ENCODE data around the gene EVI2B.
"Not testable (repeated sequence)": the region's sequence is repeated elsewhere in the genome, so short reads cannot be mapped to it uniquely, and the experiment has no call there.

Gene EVI2B

DNA sequence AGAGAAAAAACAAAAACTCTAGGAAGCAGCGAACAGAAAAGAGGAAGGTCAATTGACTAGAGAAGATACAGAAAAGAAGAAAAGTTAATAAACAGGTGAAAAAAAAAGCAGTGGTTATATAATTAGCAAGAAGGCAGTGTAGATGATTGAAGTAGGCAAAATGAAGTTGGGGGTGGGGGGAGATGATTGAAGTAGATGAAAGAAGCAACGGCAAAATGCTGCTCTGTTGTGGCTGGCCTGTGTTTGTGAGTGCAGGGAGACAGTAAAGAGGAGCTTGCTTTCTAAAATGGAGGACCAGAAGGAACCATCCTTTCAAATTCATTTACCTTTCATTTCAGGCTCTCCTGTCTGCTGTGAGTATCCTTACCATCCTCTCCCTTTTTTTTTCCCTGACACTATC, 3.6 kb downstream of the EVI2B start:
- peak; percentile 32 for DNase-seq

DNA sequence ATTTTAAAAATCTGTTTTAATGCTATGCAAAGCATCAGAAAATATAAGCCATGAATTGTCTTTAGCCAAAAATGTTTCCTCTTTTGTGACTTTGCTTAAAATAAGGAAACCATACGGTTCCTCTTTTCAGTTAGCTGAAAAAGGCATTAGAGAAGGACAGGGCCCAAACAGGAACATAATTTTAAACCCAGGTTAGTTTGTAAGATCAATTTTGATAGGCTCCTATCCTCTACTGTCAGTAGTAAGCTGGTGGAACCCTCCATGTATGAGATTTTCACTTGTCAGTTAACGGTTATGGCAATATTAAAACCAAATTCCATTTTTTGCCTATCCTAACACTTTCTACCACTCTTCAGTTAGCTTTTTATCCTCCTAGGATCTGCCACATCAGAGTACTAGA, 4.3 kb downstream of the EVI2B start:
- no peak for DNase-seq

DNA sequence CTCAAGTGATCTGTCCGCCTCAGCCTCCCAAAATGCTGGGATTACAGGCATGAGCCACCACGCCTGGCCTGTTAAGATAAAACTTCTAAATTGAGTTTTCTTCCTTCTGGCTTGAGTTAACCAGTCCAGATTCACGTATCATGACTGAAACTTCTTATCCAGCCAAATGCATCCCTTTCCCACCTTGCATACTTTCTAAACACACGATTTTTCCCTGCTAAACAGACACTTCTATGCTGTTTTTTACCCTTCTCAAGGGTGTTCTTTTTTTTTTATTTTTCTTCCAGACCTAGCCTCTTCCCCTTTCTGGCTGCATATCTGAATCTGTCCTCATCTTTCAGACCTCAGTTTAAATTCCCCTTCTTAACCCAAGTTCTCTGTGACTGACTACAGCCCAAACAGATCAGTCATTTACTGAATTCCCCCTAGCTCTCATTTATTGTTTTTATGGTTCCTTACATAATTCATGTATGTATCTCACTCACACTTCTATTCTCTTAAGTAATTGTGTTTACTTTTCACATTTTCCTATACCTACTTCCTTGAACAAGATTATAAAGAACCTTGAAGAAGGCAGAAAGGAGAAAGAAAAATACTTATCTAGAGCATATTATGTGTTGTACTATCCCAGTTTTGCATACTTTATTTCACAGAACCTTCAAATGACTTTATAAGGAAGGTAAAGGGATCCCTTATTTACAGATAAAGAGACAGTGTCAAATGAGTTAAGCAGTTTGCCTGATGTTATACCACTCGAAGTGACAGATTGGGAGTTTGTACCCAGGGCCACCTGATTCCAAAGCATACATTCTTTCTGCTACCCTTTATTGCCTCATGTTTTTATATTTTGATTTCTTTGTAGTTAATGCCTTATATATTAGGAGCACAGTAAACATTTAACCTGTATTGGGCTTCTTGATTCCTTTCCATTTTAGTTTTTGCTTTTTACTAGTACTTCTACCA, 5.2 kb downstream of the EVI2B start:
- DNase-seq, result no peak

DNA sequence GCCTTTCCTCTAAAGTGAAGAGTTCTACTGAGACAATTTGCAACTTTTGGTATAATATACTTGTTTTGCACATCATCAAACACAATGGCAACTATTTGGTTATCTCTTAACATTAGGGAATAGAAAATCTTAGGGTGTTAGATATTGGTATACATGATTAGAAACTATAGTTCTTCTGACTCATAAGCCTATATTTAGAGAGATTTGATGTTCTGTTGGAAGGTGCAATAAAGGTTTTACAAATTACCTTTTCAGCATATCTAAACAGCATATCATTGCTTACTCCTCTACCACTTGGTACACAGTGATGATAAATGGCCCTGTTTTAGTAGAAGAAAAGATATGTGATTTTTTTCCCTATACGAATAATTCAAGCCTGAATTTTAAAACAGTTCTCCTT, 6.2 kb downstream of the EVI2B start:
- no peak for DNase-seq

DNA sequence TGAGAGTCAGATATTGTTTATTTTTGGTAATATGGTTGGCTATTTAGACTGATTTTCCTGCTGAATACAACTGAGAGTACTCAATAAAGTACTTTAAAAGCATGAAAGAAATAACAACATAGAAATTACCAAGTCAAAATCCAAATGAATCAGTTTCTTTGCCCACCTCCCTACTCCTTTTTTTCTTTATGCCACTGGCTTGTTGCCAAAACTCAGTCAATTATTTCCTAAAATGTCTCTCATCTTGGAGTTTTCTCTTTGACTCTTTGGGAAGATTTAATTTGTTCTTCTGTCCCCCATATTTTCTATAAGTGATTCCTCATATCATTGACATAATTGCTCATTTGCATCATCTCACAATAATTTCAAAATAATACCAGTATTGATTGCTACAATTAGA, 14.2 kb downstream of the EVI2B start:
- DNase-seq, result no peak

DNA sequence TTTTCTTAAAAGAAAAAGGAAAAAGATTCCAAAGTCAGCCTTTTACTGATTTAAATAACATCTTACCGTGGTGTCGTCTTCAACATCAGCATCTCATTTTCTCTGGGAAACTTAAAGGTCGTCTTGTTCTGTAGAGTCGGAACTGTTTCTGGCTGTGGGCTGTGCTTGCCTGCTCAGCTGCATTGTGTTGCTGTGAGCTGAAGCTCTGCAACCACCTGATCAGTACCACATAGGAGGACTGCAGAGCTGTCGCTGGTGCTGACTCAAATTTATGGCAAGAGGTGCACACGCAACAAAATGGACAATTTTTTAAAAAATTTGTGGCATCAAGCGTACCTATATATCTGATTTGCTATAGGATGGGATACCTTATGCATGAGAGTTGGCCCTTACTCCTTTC, 16.8 kb downstream of the EVI2B start, which contains the start of gene OMG:
Gene OMG, minus strand, starts transcription at position 150 of the 400 bp plus-strand sequence. CDS start 908 bp downstream, outside the sequence.
- DNase-seq, result no peak

DNA sequence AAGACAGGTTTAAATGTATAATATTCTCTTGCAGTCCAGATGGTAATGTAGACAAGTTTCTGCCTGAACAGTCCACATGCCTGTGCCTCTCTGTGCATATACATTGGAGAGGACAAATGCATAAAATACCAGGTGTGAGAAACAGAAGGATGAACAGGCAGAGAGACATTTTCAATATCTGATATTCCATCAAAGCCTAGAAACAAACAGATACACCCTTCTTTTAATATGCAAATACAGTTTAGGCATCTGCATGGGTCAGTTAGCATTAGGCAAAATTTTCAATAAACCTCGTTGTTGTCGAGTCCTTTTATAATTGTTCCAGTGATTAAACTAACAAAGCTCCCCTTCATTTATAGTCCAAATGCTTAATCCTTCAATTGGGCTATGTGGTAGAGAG, 17.7 kb downstream of the EVI2B start:
- no peak for DNase-seq

DNA sequence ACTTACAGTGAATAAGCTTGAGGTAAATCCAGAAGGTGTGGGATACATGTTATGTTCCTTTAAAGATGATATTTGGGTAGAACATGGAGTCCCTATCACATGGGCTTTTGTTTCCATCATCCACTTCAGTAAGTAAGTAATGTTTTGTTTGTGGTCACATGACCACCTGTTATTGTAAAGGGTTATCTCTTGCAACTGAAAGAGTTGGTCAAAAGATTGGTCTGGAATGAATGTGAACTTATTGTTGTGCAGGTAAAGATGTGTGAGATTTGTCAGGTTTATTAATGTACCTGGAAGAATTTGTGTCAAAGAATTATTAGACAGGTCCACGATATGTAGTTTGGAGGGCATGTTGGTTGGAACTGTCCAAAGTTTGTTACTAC, 18.4 kb downstream of the EVI2B start:
- DNase-seq, result no peak

DNA sequence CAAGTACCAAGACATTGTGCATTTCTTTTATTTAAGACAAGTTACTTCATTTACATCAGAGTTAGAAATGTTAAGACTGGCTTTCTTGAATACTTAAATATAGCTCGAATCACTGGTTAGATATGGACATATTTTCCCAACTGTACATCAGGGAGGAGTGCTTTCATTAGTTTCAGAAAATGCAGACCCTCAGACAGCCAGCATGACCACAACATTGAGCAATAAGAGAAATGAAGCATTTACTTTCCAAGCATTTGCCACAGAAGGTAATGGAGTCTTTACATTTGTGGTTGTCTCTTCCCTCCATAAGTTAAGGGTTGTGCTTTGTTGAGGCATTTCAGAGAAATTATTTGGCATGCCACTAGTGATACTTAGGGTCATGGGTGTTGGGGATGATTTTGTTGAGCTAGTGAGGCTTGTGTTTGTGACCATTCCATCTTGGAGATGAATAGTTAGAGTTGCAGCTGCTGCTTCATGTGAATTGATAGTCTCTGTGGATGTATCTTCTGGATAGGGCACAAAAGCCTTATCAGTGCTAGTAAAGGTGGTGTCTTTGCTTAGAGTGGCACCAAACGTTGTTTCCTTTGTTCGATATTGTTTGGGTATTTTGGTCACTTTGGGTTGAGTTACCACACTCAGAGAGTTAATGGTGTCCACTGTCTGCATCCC, 18.9 kb downstream of the EVI2B start:
- DNase-seq, result no peak

DNA sequence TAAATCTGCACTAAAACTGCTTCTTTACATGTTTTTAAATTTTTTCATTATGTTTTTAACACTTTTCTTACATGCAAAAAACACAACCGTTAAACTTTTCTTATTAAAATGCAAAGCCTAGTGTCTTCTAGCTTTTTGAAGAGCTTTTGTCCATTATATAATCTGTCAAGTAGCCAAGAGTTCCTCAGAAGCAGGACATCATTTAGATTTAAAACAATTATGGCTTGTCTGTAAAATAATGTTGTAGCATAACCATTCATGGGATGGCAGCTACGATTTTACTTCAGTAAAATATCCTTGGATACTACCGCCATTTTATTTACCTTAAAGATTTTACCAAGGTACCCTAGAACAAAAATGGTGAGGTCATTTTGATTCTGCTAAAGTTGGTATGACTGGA, 19.6 kb downstream of the EVI2B start:
- DNase-seq, result no peak

DNA sequence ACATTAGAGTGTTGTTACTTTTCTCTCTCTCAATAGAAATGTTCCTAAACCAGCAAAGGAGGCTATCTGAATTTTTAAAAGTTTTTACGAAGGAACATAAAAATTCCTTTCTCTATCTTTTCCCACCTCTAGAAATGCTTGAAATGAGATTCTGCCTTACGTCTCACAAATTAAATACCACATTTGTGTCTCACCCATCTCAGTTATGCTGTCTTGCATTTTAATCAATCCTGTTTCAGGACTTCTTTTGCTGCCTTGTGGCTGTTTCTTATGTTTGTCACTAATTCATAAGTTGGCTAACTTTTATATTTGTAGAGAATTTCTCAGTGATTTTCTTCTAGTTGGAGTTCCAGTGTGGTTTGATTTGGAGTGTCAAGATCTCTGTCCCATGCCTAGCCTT, 20.3 kb downstream of the EVI2B start:
- DNase-seq, result no peak

DNA sequence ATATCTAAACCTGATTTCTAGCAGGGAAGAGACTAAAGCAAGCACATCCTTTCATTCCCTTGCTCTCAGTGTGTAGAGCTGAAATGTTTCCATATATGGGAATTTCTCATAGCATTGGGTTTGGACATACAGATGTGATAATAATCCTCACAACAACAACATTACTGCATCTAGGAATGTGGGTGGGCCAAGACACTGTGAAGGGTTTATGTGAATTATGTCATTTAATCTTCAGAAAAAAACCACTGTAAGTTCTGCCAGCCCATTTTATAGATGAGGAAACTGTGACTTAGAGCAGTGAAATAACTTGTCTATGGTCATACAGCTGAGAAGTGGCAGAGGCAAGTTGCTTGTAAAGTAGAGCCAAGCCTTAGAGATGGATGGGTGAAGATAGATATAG, 22.0 kb downstream of the EVI2B start:
- DNase-seq, result no peak

DNA sequence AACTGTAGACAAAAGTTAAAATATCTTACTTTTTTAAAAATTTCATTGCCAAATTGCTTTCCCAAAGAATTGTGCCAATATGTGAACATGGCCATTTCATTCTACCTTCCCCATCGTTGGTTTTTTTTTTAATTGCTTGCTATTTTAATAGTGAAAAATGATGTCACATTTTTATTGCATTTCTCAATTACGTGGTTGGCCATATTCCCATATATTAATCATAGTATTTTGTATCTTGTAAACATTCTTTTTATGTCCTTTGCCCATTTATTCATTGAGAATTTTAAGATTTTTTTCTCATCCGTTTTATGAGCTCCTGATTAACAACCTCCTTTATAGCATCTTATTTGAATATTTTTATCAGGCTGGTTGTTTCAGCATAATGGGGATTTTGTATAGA, 24.1 kb downstream of the EVI2B start:
- DNase-seq, result no peak

DNA sequence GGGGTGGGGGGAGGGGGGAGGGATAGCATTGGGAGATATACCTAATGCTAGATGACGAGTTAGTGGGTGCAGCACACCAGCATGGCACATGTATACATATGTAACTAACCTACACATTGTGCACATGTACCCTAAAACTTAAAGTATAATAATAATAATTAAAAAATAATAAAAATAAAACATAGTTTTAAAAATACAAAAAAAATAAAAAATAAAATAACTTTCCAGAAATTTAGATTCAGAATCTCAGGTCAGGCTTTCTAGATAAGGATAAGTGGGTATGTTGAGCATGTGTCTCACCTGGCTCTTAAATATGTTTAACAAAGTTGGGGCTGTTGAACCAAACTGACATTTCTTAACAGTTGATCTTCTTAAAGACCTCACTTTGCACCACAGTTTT, 25.9 kb downstream of the EVI2B start:
- DNase-seq, result not testable (repeated sequence)

DNA sequence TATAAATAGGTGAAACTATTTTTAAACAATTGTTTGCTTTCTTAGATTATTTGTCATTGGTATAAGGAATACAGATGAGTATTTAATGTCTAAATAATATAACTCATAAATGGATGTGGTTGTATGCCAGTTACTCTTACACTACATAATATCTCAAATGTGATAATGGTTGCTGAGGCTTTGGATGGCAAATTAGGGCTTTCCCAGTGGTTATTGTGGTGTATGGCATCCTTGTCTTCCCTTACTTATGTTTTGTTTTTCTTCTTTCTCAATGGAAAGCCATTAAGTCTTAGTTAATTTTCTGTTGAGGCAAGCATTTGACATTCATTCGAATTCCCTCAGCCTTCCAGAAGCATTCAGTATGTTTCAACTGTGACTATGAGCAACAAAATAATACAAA, 27.3 kb downstream of the EVI2B start:
- DNase-seq, result no peak

DNA sequence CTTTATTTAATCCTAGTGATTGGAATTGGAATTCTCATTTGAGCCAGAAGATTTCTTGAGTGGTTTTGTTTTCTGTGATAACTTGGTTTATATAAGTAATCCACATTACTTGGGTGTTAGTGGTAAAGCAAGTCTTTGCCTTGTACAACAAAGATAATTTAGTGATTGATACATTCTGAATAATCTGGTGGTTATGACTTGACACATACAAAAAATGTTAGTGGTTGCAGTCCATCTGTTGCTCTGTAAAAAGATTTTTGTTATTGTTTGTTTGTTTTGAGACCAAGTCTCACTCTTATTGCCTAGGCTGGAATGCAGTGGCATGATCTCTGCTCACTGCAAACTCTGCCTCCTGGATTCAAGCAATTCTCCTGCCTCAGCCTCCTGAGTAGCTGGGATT, 30.0 kb downstream of the EVI2B start:
- DNase-seq, result no peak

DNA sequence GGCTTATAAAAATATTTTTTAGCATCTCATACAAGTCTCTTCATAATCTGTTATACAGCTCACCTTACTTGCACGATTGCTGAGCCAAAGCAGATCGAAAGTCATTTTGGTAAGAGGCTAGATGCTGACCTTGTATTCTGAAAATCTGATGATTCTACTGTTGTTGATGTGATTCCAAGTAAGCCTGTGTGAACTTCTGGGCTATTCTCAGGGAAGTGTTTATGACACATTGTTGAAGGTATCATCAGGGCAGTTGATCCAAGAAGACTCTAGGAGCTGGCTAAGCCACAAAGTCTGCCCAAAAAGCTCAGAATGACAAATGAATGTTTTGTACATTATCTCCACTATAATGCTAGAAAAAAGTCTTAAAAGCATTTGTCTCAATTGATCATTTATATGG, 32.8 kb downstream of the EVI2B start:
- DNase-seq, result no peak

DNA sequence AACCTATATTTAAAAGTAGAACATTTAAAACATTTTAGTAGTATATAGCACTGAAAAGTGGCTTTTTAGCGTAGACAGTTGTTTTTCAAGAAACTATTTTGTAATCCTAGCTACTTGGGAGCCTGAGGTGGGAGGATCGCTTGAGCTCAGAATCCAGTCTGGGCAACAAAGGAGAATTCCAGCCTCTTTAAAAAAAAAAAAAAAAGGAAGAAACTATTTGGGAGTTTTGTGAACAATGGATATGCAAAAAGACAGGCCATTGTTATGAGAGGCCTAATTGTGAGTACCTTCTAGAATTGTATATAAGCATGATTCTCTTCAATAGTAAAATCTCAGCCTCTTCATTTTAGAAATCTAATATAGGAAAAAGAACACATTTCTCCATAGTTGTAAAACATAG, 34.5 kb downstream of the EVI2B start:
- DNase-seq, result no peak

DNA sequence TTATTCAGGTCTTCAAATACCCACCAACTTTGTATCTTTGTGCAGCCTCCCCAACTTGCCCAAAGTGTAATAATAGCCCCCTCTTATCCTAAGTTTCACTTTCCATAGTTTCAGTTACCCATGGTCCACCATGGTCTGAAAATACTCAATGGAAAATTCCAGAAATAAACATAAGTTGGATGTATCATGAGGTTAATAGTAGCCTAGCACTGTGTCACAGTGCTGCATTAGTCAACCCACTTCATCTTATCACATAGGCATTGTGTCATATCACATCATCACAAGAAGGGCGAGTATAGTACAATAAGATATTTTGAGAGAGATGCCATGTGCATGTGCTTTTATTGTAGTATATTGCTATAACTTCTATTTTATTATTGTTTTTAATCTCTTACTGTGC, 38.7 kb downstream of the EVI2B start:
- no peak for DNase-seq

DNA sequence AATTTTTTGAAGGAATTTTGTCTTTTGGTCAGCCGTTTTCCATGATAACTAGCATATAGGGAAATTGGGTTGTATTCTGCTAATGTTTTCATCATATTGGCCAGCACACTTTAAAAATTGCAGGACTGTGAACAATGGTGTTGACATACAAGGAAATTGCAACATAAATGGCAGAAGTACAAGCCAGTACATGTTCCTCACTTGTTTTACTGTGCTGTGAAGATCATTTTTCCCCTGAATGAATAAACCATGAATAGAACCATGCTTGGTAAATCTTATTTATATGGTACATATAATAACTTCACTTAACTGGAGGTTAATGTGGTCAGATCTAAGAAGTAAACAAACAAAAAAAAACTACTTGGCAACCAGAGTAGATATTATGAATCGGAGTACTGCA, 39.6 kb downstream of the EVI2B start:
- no peak for DNase-seq

DNA sequence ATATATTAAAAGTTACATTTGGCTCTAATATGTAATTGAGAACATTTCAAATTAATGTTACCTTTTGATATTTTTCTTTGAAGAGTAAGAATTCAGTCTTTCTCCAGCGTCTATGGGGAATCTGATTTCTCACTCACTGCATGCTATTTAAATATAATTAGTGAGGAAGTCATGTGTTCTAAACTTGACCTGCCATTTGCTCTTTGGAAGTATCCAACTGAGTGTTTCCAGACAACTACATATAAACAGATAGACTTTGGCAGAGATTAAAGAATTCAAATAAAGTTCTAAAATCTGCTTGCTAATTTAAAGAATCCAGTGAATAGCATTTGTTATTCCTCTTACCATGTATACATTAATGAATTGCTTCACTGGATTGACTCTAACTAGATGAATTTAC, 40.3 kb downstream of the EVI2B start:
- no peak for DNase-seq

DNA sequence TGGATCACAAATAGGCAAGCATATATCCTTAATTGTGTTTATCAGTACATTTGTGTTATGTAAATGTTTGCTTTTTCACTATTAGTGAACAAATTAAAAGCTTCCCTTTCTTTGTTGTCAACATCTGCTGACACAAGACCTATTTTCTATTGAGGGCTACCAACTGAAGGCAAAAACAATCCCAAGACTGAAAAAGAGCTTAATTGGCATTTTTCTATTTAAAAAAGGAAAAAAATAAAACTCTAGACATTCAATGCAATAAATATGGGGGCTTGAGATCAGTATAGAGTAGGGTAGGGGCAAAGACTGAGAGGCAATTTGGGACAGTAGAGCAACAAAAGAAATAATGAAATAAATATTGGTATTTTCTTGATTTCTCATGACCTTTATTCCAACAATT, 41.1 kb downstream of the EVI2B start:
- no peak for DNase-seq

DNA sequence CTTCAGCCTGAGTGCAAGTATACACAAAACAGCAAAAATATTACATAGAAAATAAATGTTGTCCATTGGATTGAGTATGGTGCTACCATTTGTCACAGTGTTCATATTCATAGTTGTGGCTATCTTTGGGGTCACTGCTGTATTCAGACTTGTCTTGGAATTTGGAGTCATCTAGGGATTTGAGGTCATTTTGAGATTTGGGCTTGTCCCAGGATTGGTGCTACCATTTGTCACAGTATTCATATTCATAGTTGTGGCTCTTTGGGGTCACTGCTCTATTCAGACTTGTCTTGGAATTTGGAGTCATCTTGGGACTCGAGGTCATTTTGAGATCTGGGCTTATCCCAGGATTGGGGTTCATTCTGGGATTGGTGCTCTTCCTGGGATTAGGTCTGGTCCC, 41.6 kb downstream of the EVI2B start:
- DNase-seq, result no peak

DNA sequence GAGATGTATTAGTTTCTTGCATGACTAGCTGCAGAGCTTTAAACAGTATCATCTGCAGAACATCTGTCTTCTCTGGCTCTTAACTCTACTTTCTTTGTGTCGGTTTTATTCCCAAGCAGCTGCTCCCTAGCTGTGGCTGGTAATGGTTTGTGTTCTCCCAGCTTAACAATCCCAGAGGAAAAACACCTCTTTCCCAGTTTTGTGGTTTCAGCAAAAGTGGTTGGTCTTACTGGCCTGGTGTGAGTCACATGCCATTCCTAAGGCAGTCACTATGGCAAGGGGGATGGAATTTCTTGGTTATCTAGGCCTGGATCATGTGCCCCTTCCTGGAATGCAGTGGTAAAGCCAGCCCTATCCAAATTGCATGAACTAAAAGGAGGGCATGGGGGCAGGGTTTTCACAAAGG, 44.3 kb downstream of the EVI2B start:
- DNase-seq, result no peak
